GM21367 (cell line): ENCODE measurements around the gene ELOVL3.

ENCODE experiments used
- ATAC-seq: cut with Tn5 transposase; IDR thresholded peaks from one replicate; pipeline ENCODE4 v1.9.1; 2021; ENCODE audit not compliant: unreplicated experiment

ELOVL3 gene

GRCh38 chr10:102226542-102226870, 407 bp downstream of the ELOVL3 start:
- no peak for ATAC-seq

- no peak for ATAC-seq
These were observed 951 bp downstream of the ELOVL3 start for GRCh38 chr10:102227050-102227449.

- ATAC-seq: no peak
These were observed 3.7 kb downstream of the ELOVL3 start for GRCh38 chr10:102229810-102230263.

GRCh38 chr10:102230264-102230860, 4.3 kb downstream of the ELOVL3 start:
- ATAC-seq: no peak

GRCh38 chr10:102230861-102231356, 4.8 kb downstream of the ELOVL3 start:
- ATAC-seq: no peak

GRCh38 chr10:102231357-102232318, 5.5 kb downstream of the ELOVL3 start:
- no peak for ATAC-seq

GRCh38 chr10:102233997-102234396, 7.9 kb downstream of the ELOVL3 start:
- ATAC-seq: no peak

GRCh38 chr10:102234888-102235597, 8.9 kb downstream of the ELOVL3 start:
- ATAC-seq: no peak

- ATAC-seq: no peak
These were observed 9.5 kb downstream of the ELOVL3 start for GRCh38 chr10:102235598-102235920.

- no peak for ATAC-seq
These were observed 9.9 kb downstream of the ELOVL3 start for GRCh38 chr10:102236006-102236405.

- no peak for ATAC-seq
These were observed 11.7 kb downstream of the ELOVL3 start for GRCh38 chr10:102237711-102238252.

- ATAC-seq: no peak
These were observed 14.4 kb downstream of the ELOVL3 start for GRCh38 chr10:102240467-102241031.

GRCh38 chr10:102241032-102241443, 14.9 kb downstream of the ELOVL3 start:
- ATAC-seq: no peak

GRCh38 chr10:102241444-102242117, 15.5 kb downstream of the ELOVL3 start, which contains the start of gene PITX3:
PITX3 (minus strand) TSS chr10:102241512; CDS start chr10:102232080, 9,432 bp downstream.
- ATAC-seq: peak; percentile 30

GRCh38 chr10:102242118-102242485, 16.0 kb downstream of the ELOVL3 start:
- ATAC-seq: no peak

- no peak for ATAC-seq
These were observed 17.2 kb downstream of the ELOVL3 start for GRCh38 chr10:102243309-102243708.

GRCh38 chr10:102245082-102245931, 19.2 kb downstream of the ELOVL3 start, which contains the start of gene GBF1:
GBF1 (plus strand) TSS chr10:102245532; CDS start chr10:102258939, 13,407 bp downstream.
- peak; percentile 86 for ATAC-seq

- ATAC-seq: no peak
These were observed 19.8 kb downstream of the ELOVL3 start for GRCh38 chr10:102245932-102246251.

- ATAC-seq: no peak
These were observed 20.2 kb downstream of the ELOVL3 start for GRCh38 chr10:102246261-102246660.
